Osteocyte (in vitro differentiated cells): Measurements from ENCODE around the gene PPM1H. TPM values are rescaled to one million over a fixed set of nuclear protein-coding genes. Genes with fewer than 3 reads are reported as not detected.
"Not testable (repeated sequence)": the region's sequence is repeated elsewhere in the genome, so short reads cannot be mapped to it uniquely, and the experiment has no call there.

Experiments
- DNase-seq: peaks from one replicate; pipeline ENCODE4 v3.0.0; 2021; ENCODE audit warnings: mixed read lengths; ENCODE audit not compliant: unreplicated experiment; ENCODE audit errors: extremely low spot score
- H3K27ac Mint-ChIP-seq: one replicate; pipeline ENCODE4 v1.8.0; 2021; ENCODE audit warnings: mild to moderate bottlenecking, mixed read lengths; ENCODE audit not compliant: unreplicated experiment
- H3K27me3 Mint-ChIP-seq: one replicate; pipeline ENCODE4 v1.8.0; 2021; ENCODE audit warnings: mixed read lengths; ENCODE audit not compliant: unreplicated experiment
- H3K36me3 Mint-ChIP-seq: one replicate; pipeline ENCODE4 v1.8.0; 2021; ENCODE audit warnings: mixed read lengths; ENCODE audit not compliant: unreplicated experiment
- H3K4me1 Mint-ChIP-seq: one replicate; pipeline ENCODE4 v1.8.0; 2021; ENCODE audit warnings: mixed read lengths; ENCODE audit not compliant: unreplicated experiment
- H3K4me3 Mint-ChIP-seq: one replicate; pipeline ENCODE4 v1.8.0; 2021; ENCODE audit warnings: mild to moderate bottlenecking, moderate library complexity, mixed read lengths; ENCODE audit not compliant: unreplicated experiment
- H3K9me3 Mint-ChIP-seq: one replicate; pipeline ENCODE4 v1.8.0; 2021; ENCODE audit warnings: mixed read lengths; ENCODE audit not compliant: unreplicated experiment
- total RNA-seq: library from RNA; stranded (reverse); gene quantifications from 2 replicates; pipeline ENCODE4 v1.2.1, GENCODE V29; 2021
- TF ChIP-seq, protein P1 (sequence below): fragments of 200-600 bp; sonication (generic); IDR thresholded peaks from 2 replicates; pipeline ENCODE4 v1.5.0; 2021; ENCODE audit warnings: antibody characterized with exemption, mild to moderate bottlenecking, moderate library complexity

Gene PPM1H
- total RNA-seq, 1 donor from 2014 or later = 60.8 TPM

DNA sequence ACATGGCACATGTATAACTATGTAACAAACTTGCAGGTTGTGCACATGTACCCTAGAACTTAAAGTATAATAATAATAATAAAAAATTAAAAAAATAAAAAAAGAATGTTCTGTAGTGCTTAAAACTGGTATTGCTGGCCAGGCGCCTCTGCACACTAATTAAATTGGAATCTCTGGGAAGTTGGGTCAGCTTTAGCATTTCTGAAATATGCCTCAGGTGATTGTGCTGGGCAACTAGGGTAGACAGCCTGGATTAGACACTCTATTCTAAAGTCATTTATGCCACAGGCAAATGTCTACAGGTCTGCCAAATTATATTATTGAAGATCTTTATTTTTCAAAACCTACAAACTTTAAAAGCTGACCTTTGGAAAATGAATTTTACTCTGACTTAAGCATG lies 55.3 kb downstream of the PPM1H start:
- H3K4me3 Mint-ChIP-seq = no peak overlapping the region
- H3K27me3 Mint-ChIP-seq = no peaks in the 10 kb centered on the region
- peaks cover 38% of the 10 kb centered on the region for H3K4me1 Mint-ChIP-seq
- TF ChIP-seq, protein P1, sequence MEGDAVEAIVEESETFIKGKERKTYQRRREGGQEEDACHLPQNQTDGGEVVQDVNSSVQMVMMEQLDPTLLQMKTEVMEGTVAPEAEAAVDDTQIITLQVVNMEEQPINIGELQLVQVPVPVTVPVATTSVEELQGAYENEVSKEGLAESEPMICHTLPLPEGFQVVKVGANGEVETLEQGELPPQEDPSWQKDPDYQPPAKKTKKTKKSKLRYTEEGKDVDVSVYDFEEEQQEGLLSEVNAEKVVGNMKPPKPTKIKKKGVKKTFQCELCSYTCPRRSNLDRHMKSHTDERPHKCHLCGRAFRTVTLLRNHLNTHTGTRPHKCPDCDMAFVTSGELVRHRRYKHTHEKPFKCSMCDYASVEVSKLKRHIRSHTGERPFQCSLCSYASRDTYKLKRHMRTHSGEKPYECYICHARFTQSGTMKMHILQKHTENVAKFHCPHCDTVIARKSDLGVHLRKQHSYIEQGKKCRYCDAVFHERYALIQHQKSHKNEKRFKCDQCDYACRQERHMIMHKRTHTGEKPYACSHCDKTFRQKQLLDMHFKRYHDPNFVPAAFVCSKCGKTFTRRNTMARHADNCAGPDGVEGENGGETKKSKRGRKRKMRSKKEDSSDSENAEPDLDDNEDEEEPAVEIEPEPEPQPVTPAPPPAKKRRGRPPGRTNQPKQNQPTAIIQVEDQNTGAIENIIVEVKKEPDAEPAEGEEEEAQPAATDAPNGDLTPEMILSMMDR = no peak
- no peak for DNase-seq
- H3K9me3 Mint-ChIP-seq = no peaks in the 10 kb centered on the region
- peaks cover 48% of the 10 kb centered on the region for H3K36me3 Mint-ChIP-seq
- no peak overlapping the region for H3K27ac Mint-ChIP-seq

DNA sequence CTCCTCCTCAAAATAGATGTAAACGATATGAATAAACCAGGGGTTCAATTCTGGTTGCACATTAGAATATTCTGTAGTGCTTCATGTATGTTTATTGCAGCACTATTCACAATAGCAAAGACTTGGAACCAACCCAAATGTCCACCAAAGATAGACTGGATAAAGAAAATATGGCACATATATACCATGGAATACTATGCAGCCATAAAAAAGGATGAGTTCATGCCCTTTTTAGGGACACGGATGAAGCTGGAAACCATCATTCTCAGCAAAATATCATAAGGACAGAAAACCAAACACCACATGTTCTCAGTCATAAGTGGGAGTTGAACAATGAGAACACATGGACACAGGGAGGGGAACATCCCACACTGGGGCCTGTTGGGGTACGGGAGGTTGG lies 55.7 kb downstream of the PPM1H start:
- not testable (repeated sequence) for H3K27me3 Mint-ChIP-seq, DNase-seq, H3K27ac Mint-ChIP-seq, H3K4me3 Mint-ChIP-seq, H3K9me3 Mint-ChIP-seq
- peaks cover 47% of the 10 kb centered on the region for H3K36me3 Mint-ChIP-seq
- peaks cover 42% of the 10 kb centered on the region for H3K4me1 Mint-ChIP-seq

DNA sequence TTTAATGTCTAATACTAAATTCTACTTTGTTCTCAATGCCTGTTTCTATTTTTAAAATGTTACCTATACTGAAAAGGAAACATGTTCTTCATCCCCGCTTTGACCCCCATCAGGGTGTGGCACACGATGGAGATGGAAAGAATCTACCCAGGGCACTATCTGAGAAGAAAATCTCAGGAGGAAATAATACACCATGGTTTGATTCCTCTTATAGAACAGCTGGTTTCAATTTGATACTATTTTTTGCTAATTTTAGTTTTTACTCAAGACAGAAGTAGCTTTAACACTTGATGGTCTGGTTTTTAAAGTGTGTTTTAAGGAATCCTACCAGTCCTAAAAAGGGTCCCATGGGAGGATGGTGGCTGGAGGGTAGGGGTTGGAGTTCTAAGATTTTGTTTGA lies 56.7 kb downstream of the PPM1H start:
- no peak for DNase-seq
- Mint-ChIP-seq H3K27ac (peak overlapping the region; percentile 46), H3K27me3 (no peaks in the 10 kb centered on the region), H3K36me3 (peaks cover 43% of the 10 kb centered on the region), H3K4me1 (peaks cover 44% of the 10 kb centered on the region), H3K9me3 (no peaks in the 10 kb centered on the region), H3K4me3 (no peak overlapping the region)
- TF ChIP-seq, protein P1 = no peak

DNA sequence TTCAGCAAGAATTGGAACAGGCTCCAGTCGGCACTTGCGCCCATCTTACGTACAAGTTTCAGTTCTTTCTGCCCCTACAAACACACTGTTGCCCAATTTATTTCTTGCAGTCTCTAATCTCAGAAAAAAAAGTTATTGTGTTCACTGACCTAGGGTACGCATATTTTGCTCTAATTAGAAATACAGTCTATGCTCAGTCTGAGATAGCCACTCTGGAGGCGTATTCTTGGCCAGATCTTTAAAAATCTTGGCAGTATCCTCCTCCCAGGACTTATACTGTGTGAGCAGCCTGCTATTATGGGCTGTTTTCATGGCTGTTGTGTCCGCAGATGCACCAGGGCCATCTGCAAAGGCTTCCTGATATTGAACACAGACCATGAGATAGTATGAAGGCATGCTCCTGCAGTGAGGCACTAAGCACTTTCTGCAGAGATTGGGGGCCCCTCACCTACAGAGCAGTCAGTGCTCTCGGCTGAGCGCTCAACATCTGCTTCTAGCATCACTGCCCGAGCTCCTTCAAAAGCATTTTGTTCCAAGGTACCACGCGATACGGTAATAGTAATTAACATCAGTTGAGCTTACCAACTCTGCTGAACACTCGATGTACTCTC lies 57.9 kb downstream of the PPM1H start:
- TF ChIP-seq, protein P1 = no peak
- DNase-seq = no peak
- Mint-ChIP-seq H3K36me3 (peaks cover 43% of the 10 kb centered on the region), H3K9me3 (no peaks in the 10 kb centered on the region), H3K4me3 (no peak overlapping the region), H3K27me3 (no peaks in the 10 kb centered on the region), H3K4me1 (peaks cover 39% of the 10 kb centered on the region), H3K27ac (no peak overlapping the region)

DNA sequence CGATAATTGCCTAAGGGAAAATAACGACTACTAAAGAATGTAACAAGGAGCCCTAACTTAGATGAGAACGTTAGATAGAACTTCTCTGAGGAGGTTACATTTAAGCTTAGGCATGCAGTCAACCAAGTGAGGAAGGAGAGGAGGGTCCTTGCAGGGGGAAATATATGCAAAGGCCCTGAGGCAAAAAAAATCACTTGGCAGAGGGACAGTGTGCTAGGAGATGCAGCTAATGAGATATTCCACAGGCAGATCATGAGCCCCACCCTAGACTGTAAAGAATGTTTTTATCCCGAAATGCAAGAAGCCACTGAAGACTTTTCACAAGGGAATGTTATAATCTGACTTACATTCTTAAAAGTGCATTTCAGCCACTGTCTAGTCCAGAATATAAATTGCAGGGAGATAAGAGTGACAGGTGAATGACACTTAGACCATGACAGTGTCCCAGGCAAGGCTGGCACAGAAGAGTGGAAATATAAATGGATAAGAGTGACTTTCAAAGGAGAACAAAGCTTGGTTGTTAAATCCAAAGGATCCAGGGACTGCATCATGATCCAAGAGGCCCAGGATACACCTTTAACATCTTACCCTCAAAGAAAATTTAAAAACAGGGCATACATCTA lies 61.0 kb downstream of the PPM1H start:
- H3K36me3 Mint-ChIP-seq = peaks cover 40% of the 10 kb centered on the region
- no peaks in the 10 kb centered on the region for H3K27me3 Mint-ChIP-seq
- TF ChIP-seq, protein P1 = no peak
- no peak for DNase-seq
- H3K27ac Mint-ChIP-seq = peak overlapping the region; percentile 23
- H3K9me3 Mint-ChIP-seq = peaks cover 4% of the 10 kb centered on the region
- peaks cover 39% of the 10 kb centered on the region for H3K4me1 Mint-ChIP-seq
- H3K4me3 Mint-ChIP-seq = no peak overlapping the region
